GM19043 (cell line): ENCODE measurements around the gene INSRR.

Experiments used
- ATAC-seq: cut with Tn5 transposase; IDR thresholded peaks from one replicate; pipeline ENCODE4 v1.9.1; 2021; ENCODE audit warnings: low read depth; ENCODE audit not compliant: unreplicated experiment

The INSRR gene

DNA sequence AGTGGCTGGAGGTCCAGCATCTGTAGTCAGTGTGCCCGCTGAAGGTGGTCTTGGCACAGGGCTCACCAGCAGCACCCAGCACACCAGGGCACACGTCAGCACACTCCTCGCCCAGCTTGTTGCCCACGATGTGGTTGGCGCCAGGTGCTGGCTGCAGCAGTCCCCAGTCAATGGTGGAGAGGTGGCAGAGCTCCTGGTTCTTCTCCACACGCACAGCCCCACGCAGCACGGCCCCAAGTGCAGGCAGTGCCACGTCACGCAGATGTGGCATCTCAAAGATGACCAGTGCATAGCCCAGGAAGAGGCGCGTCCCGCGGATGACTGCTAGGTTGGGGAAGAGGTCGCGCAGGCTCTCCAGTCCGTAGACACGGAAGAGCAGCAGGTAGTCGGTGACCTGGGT lies 5.2 kb downstream of the INSRR start:
- no peak for ATAC-seq

DNA sequence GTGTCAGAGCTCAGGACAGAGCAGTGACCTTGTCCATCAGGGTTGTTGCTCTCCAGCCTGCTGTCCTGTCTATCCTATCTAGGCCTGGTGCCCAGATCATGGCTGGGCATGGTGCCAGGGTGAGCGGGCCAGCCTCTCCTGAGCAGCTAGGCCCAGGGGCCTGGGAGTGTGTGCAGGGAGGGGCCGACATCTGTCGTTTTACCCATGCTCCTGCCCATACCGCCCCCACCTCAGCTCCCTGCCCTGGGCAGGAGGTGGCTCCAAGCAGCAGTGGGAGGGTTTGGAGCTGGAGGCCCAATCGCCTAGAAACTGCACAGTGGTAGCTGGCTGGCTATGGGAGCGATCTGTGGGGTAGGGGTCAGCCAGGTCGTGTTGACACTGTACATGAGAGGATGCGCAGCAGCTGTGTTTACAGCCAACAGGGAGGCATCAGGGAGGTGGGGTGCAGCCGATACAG lies 6.5 kb downstream of the INSRR start:
- ATAC-seq = no peak

DNA sequence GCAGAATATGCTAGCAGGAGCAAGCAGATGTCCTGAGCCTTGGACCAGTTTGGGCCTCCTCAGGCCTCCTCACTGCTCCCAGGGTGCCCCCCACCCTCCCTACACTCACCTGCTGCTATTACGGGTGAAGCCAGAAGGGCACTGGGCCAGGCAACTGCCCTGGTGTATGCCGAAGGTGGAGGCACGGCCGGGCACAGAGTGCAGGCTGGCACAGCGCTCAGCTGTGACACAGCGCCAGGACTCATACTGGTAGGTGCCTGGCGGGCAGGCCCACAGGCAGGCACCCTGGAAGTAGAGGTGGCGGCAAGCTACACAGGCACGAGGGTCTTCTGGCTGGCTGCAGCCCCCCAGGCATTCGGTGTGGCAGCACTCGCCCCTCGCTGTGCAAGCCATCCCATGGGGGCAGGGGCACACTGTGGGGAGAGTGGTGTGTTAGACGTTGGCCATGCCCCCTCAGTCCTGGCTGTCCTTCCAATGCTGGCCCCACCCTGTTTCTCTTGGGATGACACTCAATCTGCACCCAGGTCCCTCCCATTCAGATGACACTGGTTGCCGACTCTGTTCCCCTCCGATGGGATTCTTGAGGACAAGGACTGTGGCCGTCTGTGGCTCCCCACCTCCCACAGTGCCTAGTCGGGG lies 7.0 kb downstream of the INSRR start:
- no peak for ATAC-seq

DNA sequence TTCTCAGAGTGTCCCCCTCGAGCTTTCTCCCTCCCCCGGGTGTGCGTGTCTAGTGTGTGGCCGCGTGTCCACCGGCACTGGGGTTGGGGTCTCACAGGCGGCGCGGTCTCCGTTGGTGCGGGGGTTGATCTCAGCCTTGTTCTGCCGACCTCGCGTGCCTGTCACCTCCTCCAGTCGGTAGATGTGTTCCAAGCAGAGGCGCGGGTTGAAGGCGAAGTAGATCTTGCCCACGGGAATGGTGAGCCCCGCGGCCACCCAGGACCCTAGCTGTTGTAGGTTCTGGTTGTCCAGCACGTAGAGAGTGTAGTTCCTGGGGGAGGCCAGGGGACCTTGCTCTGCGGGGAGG lies 9.8 kb downstream of the INSRR start:
- ATAC-seq = no peak

DNA sequence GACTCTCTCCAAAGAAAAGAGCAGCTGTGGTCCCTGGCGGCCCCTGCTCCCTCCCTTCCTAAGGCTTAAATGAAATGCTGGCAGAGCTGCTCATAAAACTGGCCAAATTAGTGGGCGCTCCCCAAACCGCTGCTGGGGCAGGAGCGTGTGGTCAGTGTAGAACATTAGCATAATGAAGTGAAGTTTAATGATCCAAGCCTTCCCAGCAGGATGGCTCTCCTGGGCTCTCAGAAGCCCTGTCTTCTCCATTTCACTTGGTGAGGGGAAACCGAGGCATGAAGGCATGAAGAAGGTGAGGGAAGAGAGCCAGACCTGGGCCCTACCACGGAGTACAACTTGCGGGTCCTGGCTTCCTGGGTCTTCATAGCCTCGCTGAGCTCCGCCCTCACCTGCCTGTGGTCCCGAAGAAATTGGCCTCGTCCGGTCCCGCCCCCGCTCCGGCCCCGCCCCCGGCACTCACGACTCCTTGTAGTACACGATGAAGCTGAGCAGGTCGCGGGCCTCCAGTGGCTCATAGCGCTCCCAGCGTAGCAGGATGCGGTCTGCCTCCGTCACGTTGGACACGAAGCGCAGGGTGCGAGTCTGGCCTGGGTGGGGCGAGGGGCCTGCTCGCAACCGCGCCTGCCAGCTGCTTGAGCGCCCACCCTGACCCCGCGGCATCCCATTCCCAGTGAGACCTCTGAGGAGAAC lies 10.3 kb downstream of the INSRR start:
- ATAC-seq = no peak

DNA sequence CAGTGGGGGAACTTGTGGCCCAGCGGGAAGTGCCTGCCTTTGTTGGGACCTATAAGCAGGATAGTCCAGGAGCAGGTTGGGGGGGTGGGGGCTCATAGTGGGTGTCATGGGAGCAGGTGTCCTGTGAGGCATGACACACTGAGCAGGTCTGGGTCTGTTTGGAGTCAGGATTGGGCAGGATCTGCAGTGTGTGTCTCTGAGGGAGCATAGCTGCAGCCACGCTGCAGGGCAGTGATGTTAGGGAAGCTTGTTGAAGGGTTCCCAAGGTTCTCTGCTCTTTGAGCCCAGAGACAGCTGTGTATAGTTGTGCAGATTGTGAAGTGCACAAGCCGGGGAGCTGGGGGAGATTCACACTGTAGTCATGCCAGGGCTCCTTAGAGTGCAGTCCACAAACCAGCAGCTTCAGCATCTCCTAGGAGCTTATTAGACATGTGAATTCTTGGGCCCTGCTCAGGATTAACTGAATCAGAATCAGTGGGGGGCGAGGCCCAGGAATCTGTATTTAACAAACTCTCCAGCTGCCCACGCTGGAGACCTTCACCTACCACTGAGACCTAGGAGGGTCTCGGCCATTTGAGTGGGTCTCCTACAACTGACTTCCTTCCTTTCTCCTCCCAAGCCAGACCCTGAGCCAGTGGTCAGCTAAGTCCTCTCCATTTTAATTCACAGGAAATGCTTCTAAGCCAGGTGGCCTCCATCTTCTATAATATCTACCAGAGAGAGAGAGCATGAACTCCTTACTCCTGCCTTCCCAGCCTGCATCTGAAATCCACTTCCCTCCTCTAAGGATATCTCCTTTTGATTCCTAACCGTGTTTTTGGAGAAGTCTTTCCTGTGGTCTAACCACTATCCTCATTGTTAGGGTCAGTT lies 11.1 kb downstream of the INSRR start:
- no peak for ATAC-seq

DNA sequence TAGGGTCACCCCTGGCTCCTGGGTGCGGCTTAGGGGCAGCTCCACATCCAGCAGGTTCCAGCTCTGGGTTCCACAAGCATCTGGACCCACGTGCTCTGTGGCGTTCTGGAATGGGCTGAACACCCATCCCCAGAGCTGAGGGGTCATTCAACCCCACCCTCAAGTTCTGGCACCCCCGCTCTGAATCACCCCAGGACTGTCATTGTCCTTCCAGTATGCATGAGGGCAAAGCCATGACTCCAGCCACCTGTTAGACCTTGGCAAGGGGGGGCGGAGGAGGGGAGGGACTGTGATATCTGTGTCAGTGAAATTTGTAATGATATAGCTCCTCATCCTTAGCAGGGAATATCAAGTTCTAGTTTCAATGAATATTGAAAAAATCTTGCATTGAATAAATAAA lies 12.3 kb downstream of the INSRR start:
- no peak for ATAC-seq

DNA sequence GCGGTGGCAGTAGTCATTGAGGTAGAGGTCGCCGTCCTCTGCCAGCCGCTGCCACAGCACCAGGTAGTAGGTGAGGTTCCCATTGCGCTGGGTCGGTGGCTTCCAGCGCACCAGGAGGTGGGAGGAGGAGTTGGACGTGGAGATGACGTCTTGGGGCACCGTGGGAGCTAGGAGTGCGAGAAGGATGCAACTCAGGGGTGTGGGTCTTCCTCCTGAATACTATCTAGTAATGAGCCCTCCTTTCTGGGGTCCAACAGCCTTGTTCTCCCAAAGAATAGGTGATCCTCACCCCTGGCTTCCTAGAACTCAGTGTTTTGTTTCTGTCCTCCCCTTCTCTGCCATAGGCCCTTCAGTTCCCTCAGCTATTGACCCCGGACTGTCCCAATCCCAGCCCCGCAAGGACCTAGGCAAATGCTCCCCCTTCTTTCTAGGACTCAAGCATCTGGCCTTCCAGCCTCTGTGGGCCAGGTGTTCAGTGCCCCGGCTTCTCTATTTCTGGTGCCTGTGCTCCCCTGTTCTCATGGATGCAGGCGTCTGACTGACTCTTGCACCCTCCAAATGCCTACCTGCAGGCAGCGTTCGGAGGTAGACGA lies 12.9 kb downstream of the INSRR start:
- ATAC-seq = no peak

DNA sequence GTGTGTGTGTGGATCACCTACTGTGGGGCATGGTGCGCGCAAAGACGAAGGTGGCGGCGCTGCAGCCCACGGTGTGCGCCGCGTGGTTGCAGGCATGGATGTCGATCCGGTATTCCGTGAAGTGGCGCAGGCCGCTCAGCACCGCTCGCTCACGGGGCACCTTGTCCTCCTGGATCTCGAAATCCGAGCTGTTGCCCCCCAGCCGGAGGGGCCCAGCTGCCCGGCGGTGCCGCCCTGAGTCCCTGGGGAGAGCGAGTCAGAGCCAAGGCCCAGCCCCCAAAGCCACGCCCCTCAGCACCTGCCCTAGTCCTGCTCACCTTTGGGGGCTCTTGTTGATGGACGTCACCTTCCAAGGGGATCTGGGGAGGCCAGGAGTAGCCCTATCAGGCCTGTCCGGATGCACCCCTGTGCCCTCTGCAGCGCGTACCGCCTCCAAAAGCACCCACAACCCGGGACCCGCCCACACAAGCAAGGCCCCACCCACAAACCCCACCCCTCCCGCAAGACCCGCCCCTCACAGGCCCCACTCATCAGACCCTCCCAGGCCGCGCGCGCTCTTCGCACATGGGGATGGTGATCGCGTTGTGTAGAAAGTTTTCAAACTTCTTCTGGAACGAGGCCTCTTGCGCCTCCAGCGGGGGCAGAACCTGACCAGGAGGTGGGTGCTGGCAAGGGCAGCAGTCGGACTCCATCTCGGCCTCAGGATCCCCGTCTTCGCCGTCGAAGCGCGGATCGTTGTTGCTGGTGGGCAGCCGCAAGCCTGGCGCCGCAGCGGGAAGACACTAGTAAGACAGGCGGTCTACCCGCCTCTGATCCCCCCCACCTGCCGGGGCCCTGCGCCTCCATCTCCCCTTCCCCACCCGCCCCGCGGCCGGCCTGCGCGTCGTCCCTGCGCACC lies 13.6 kb downstream of the INSRR start:
- no peak for ATAC-seq

DNA sequence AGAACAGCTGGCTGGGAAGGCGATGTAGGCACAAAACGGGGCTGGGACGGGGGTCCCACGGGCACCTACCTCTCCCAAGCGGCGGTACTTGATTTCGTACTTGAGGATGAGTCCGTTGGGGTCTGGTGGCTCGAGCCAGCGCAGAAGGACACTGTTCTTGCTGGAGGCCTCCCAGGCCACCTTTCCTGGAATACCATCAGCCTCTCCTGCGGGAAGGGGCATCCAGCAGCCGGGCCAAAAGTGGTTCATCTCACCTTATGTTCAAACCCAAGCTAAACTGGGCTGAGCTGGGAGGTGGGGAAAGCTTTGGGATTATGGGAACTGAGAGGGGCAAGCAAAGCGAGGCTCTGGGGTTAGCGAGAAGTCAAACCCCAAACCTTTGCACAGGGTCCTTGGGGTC lies 14.3 kb downstream of the INSRR start:
- ATAC-seq = no peak

DNA sequence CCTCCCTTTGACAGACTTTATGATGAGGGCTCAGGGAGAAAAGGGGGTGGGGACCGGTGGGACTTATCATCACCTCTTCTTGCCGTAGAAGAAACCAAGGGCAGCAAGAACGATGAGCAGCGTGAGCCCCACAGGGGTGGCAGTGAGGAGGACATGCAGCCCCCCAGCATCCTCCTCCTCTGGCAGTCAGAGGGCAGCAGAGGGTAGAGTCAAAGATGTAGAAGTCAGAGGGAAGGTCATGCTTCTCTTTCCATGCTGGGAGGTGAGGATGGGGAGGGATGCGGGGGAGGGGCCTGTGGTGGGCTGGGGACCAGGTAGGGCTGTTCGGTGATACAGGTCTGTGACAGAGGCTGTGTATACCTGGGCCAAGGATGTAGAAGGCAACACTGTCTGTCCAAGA lies 14.8 kb downstream of the INSRR start:
- ATAC-seq = no peak

DNA sequence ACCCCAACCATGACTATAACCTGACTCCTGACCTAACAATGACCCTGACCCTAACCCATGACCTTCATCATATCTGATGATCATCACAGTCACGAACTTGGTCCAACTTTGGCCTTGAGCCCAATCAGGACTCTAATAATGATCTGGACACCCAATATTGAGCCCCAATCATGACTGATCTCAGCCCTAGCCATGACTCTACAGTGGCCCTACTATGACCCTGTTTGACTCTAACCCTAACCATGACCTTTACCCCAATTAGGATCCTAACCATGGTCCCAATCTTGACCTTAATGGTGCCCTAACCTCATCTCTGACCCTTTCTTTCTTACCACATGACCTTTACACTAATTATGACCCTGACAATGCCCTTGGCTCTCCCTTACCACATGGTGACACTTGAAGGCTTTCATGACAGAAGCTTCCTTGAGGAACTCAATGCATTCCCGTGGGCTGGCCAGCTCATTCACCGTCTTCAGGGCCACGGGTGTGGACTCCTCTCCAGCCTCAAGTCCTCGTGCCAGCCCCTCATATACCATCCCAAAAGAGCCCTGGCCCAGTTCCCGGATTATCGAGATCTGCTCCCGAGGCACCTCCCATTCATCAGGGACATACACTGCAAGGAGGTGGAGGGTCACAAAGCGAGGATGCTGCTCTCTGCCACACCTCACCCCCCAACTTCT lies 16.2 kb downstream of the INSRR start:
- no peak for ATAC-seq

DNA sequence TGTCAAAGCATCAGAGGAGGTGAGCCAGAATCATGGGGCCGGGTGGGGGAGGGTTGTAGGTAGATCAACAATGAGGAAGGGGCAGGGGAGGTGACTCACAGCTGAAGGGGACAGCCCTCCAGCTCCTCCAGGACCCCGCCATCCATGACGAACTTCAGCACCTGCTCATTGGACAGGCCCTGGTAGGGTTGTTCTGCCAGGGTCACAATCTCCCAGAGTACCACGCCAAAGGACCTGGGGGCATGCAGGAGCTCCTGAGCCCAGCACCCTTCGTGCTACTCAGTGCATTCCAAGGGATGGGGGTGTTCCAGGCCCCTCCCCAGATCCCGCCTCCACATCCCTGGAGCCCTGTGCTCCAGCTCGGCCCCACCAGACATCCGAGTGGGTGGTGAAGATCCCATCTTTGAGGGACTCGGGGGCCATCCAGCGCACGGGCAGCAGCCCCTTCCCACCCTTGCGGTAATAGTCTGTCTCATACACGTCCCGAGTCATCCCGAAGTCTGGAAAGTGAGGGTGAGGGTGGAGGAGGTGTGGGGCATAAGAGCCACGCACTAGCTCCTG lies 17.5 kb downstream of the INSRR start:
- no peak for ATAC-seq

DNA sequence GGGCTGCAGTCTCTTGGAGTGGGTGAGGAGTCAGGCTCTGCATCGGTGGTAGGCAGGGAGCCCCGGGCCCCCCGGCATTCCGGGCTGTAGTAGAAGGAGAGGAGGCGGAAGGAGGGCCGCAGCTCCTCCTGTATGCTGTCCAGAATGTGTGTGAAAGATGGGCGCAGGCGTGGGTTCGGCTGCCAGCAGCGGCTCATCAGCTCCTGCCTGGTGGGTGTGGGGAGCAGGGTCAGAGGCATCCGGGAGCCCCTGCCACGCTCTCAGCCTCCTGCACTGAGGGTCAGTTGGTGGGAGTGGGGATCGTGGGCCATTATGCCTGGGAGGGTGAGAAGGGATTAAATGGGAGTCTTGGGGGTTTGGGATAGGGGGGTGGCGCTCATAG lies 18.0 kb downstream of the INSRR start:
- ATAC-seq = no peak

DNA sequence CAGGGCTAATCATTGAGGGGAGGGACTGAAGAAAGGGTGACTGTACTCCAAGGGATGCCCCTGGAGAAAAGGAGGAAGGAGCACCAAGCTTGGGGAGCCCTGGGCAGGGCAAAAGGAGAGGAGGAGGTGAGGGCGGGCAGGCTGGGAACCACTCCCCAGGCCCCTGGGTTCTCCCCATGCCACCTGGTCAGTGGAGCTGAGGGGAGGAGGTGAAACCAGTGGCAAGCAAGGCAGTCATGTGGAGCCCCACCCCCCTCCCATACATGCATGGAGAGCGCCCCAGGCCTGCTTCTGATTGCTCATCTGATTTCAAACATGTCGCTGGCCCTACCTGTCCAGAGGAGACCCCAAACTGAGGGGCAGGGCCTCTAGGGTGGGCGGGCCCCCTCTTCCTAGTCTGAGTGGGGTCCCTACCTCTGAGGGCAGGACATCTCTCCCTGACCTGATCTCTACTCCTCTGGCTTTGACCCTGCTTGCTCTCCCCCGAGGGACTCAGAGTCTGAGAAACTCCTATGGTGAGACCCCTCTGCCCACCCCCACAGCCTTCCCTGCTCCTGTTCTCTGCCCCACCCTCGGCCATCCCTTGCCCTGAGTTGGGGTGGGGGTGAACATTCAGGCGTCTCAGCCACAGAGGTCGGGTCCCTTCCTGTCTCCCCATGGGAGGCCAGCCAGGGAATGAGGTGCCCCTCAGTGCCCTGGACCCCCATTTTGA lies 18.6 kb downstream of the INSRR start:
- no peak for ATAC-seq

DNA sequence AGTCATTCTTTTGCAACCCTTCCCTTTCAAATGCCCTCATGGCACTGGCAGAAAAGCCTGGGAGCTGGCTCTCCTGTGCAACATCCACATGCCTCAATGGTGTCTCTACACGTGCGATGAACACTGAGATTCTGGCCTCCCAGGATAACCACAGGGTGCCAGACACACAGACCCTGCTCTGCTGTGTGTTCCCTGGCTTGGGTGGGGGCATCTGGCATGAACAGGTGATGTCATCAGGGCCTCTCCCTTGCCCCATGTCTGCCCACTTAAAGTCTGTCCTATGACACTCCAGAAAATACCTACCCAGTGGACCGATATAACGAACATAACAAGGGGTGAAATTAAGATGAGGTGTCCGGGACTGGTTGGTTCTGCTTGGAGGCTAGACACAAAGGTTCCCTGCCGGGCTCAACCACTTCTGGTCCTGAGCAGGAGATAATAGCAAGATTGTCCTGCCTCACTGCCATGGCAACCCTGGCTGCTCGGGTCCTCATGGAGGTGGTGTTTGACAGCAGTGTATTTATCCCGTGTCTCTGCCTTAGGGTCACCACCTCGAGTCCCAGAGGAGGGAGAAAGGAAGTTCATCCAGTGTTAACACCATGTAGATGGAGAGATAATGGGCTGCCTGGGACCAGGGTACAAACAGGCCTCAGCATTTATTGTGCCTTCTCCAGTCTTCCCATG lies 19.3 kb downstream of the INSRR start:
- no peak for ATAC-seq

DNA sequence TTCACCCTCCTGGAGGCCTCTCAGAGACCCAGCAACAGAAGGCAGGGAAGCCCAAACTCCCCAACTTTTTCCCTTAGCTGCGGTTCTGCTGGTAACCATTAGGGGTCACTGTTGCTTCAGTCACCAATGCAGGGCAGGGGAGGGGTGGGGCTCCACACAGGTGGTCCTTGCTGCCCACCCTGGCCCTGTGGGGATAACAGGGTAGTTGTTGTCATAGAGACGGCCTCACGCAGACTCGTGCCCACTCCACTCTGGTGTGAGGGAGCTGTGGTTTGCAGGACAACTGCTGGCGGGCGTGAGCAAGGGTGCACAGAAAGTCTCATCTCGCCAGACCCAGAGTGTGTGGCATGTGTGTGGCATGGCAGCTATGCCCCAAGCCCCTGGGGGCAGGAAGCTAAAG lies 19.9 kb downstream of the INSRR start:
- ATAC-seq = no peak

DNA sequence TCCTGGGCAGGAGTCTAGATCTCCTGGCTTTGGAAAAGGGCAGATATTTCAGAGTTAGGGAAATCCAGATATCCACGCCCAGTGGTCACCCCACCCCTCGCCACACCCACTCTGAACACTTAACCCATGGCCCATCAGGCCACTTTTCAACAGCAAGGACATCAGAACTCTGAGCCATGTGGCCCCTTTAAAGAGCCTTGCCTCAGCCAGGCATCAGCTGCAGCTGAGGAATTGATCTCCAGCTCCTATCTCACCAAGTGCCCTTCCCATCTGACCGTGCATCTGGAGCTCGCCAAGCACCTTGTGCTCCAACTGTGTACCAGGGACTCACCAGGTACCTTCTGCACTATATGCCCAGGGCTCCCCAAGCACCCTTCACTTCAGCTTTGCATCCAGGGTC lies 22.0 kb downstream of the INSRR start:
- no peak for ATAC-seq
